ENCODE data around the gene IFT20. TPM values are rescaled to one million over a fixed set of nuclear protein-coding genes. Genes with fewer than 3 reads are reported as not detected.

Gene IFT20
- total RNA-seq, 2 experiments from 2014 or later, result 22.2 to 25.7 TPM

- peak; percentile 97 for DNase-seq
- ChIA-PET CTCF (interaction anchor here (0.7 to 4.3 kb wide), 7 partner anchors 13 to 183 kb away, joined by 3 to 36 read pairs (median 3); partner anchors contain the start of genes IFT20, TNFAIP1 and VTN), POLR2A (interaction anchor here (0.6 to 6.1 kb wide), 19 partner anchors 10 to 316 kb away, joined by 3 to 91 read pairs (median 6); partner anchors contain the start of genes BLTP2, IFT20, SARM1 and SPAG5)
- Mint-ChIP-seq H3K27ac (peak within 1 kb of the TSS; percentile 86), H3K4me3 (peak within 1 kb of the TSS; percentile 95), H3K9me3 (no peaks in the 10 kb centered on the region), H3K4me1 (peaks cover 38% of the 10 kb centered on the region), H3K27me3 (no peaks in the 10 kb centered on the region), H3K36me3 (ENCODE audit: low read depth) (peaks cover 40% of the 10 kb centered on the region)
These were observed 22.0 kb upstream of the IFT20 start, which contains the start of gene POLDIP2 for GRCh38 chr17:28357061-28357900. Gene POLDIP2, minus strand, starts transcription at chr17:28357527. Its CDS starts 79 bp downstream, at chr17:28357448.

DNA sequence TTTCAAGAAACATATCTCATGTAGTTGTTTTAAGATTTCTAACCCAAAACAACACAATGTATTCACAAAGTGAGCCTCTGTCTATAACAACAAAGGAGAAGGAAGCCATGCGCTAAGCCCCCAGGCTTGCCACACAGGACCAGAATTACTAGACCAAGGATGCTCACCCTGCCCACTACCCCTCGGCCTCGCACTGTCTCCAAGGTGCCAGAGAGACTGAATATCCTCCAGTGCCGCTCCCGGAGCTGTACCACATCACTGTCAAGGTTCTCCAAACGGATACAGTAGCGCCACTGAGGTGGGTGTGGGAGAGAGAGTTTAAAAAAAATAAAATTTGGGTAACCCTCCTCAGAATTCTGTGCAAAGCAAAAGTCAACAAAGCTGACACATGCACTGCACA, 15.0 kb upstream of the IFT20 start:
- Mint-ChIP-seq H3K27me3 (no peaks in the 10 kb centered on the region), H3K27ac (no peak overlapping the region), H3K36me3 (ENCODE audit: low read depth) (peaks cover 65% of the 10 kb centered on the region), H3K4me3 (no peak overlapping the region), H3K4me1 (peaks cover 5% of the 10 kb centered on the region), H3K9me3 (no peaks in the 10 kb centered on the region)
- ChIA-PET CTCF (no interaction called here), POLR2A (interaction anchor here (2.7 kb wide), 1 partner anchor 15 kb away, joined by 11 read pairs; the partner anchor contains the start of genes IFT20 and TNFAIP1)
- no peak for DNase-seq

DNA sequence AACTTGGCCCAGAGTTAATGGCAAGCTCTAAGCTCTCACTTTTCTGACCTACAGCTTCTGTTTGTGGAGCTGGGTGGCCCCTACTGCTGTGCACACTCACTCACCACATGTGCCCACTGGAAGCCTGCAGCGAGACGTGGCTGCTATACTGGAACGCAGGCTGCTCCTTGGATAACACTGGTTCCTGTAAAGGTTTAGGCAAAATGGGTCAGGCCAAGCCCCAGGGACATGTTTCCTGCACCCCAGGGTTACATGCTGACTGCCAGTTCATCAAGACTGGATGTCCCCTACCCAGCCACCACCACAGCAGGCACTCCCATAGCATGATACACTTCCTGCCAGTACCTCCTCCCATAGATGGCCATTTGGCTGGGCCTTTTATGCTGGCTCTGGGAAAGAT, 13.7 kb upstream of the IFT20 start:
- Mint-ChIP-seq H3K4me3 (no peak overlapping the region), H3K27me3 (no peaks in the 10 kb centered on the region), H3K9me3 (no peaks in the 10 kb centered on the region), H3K4me1 (no peaks in the 10 kb centered on the region), H3K27ac (no peak overlapping the region), H3K36me3 (ENCODE audit: low read depth) (peaks cover 63% of the 10 kb centered on the region)
- ChIA-PET CTCF (no interaction called here), POLR2A (interaction anchor here (2.7 to 5.8 kb wide), 3 partner anchors 8 to 13 kb away, joined by 11 to 37 read pairs (median 35); partner anchors contain the start of genes IFT20, POLDIP2 and TNFAIP1)
- no peak for DNase-seq

DNA sequence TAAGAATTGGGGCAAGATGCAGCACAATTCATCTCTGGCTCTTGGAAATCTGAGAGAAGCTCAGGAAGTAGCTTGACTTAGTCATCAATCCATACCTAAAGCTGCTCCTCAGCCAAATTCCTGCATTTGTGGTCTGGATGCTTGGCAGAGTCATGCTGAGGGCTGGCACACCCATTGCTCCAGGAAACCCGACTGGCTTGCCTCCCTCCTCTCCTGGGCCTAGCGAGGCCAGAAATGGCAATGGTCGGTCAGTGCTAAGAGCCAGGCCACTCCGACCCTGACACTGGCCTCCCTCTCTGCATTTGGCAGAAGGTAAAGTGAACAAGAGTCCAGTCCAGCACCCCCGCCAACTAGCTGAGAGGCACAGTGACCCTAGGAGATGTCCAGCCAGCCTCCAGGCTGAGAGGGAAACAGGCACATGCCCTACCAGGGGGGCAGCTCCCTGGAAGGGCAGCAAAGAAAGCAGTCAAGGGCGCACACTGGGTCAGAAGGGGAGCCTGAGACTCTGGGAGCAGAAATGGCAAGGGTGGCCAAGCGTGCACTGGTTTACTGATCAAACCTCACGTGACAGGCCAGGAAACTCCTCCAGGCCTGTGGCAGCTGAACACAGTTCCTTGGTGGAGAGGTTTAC, 12.1 kb upstream of the IFT20 start:
- DNase-seq, result no peak
- H3K27ac Mint-ChIP-seq, result no peak overlapping the region
- ChIA-PET CTCF (no interaction called here), POLR2A (interaction anchor here (1.3 to 5.8 kb wide), 4 partner anchors 9 to 30 kb away, joined by 3 to 37 read pairs (median 20); partner anchors contain the start of genes IFT20, POLDIP2 and TNFAIP1)
- H3K9me3 Mint-ChIP-seq, result no peaks in the 10 kb centered on the region
- peaks cover 66% of the 10 kb centered on the region for H3K36me3 Mint-ChIP-seq (ENCODE audit: low read depth)
- no peaks in the 10 kb centered on the region for H3K4me1 Mint-ChIP-seq
- H3K4me3 Mint-ChIP-seq, result no peak overlapping the region
- H3K27me3 Mint-ChIP-seq, result no peaks in the 10 kb centered on the region

GRCh38 chr17:28346746-28347246, 11.5 kb upstream of the IFT20 start:
- Mint-ChIP-seq H3K4me3 (no peak overlapping the region), H3K4me1 (no peaks in the 10 kb centered on the region), H3K36me3 (ENCODE audit: low read depth) (peaks cover 67% of the 10 kb centered on the region), H3K27me3 (no peaks in the 10 kb centered on the region), H3K9me3 (no peaks in the 10 kb centered on the region), H3K27ac (no peak overlapping the region)
- DNase-seq, result no peak
- POLR2A ChIA-PET, result interaction anchor here (1.3 to 5.8 kb wide), 4 partner anchors 8 to 29 kb away, joined by 3 to 37 read pairs (median 20); partner anchors contain the start of genes IFT20, POLDIP2 and TNFAIP1
- CTCF ChIA-PET, result no interaction called here

GRCh38 chr17:28346199-28346580, 10.9 kb upstream of the IFT20 start:
- H3K27ac Mint-ChIP-seq, result no peak overlapping the region
- peaks cover 68% of the 10 kb centered on the region for H3K36me3 Mint-ChIP-seq (ENCODE audit: low read depth)
- H3K9me3 Mint-ChIP-seq, result no peaks in the 10 kb centered on the region
- no peak for DNase-seq
- H3K4me3 Mint-ChIP-seq, result no peak overlapping the region
- H3K4me1 Mint-ChIP-seq, result no peaks in the 10 kb centered on the region
- ChIA-PET POLR2A (interaction anchor here (1.3 to 5.8 kb wide), 3 partner anchors 8 to 11 kb away, joined by 4 to 37 read pairs (median 35); partner anchors contain the start of genes IFT20, POLDIP2 and TNFAIP1), CTCF (no interaction called here)
- H3K27me3 Mint-ChIP-seq, result no peaks in the 10 kb centered on the region

DNA sequence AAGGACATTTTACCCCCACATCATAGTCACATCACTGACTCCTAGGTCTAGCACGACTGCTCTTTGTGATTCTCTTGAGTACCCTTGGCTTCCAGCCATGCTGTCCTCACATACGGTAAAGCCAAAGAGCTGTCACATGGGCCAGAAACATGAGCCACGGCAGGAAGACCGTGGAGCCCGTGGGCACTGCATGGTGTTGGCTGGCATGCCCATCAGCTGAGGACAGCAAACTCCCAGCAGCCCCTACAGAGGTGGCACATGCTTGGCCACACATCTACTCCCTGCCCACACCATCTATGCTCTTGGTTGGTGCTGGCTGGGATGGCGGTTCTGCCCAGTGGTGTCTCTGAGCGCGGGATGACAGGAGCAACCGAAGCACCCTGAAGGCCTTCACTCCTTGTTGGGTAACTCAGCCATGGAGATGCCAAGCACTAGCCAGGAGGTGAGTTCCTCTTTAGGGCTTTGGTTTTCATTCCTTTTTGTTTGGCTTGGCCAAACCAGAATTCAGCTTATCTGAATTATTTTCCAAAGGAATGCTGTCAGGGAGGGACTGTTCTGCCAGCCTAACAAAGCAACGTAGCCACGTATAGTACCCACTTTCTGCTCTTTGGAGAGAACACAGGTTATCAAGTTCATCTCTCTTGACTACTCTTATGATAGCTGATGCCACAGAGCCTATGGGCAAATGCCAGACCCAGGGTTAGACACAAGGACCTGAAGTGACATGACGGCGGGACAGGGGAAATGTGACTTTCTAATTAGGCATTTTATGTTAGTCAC, 10.3 kb upstream of the IFT20 start:
- peaks cover 69% of the 10 kb centered on the region for H3K36me3 Mint-ChIP-seq (ENCODE audit: low read depth)
- H3K4me1 Mint-ChIP-seq, result no peaks in the 10 kb centered on the region
- H3K27ac Mint-ChIP-seq, result no peak overlapping the region

DNA sequence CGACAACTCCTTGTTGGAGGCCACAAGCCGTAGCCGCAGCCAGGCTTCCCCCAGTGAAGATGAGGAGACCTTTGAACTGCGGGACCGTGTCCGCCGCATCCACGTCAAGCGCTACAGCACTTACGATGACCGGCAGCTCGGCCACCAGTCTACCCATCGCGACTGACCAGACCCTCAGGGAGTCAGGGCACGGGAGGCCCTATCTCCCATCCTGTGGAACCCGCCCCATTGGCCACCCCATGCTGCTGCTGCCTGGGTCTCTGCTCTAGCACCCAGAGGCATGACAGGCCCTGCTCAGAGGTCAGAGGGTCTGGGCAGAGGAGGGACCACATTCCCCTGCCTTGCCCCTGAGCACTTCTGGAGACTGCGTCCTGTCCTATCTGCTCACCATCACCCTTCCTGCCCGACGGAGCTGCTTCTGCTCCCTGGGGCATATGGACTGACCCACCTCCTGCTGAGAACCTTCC, 9.2 kb upstream of the IFT20 start:
- ChIA-PET POLR2A (interaction anchor here (2.8 to 5.8 kb wide), 2 partner anchors 9 to 13 kb away, joined by 19 to 35 read pairs; partner anchors contain the start of genes IFT20, POLDIP2 and TNFAIP1), CTCF (no interaction called here)
- Mint-ChIP-seq H3K27ac (no peak overlapping the region), H3K4me1 (no peaks in the 10 kb centered on the region), H3K9me3 (no peaks in the 10 kb centered on the region), H3K27me3 (no peaks in the 10 kb centered on the region), H3K36me3 (ENCODE audit: low read depth) (peaks cover 67% of the 10 kb centered on the region), H3K4me3 (no peak overlapping the region)
- no peak for DNase-seq

More for the DNA sequence above, 10.3 kb upstream of the IFT20 start:
- ChIA-PET CTCF (no interaction called here), POLR2A (interaction anchor here (0.5 to 5.8 kb wide), 3 partner anchors 10 to 46 kb away, joined by 3 to 37 read pairs (median 35); partner anchors contain the start of genes IFT20, POLDIP2 and TNFAIP1)
- no peak for DNase-seq
- Mint-ChIP-seq H3K9me3 (no peaks in the 10 kb centered on the region), H3K27me3 (no peaks in the 10 kb centered on the region), H3K4me3 (no peak overlapping the region)

DNA sequence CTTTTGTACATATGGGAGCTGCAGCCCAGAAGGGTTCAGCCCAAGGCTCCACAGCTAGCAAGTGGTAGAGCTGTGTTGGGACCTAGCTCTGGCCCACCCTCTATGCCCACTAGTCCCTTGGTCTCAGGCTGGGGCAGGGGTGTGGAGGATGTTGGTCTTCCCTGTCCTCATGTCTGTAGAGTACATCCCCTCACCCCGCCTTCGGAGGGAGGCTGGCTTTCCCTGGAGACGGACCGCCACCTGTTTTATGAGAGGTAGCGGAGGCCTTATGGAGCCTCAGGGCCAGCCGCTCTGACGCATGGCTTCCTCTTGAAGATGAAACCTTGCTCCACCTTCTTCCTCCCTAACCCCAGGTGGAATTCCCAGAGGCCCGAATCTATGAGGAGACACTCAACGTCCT, 8.7 kb upstream of the IFT20 start:
- no peak overlapping the region for H3K27ac Mint-ChIP-seq

GRCh38 chr17:28343491-28343932, 8.2 kb upstream of the IFT20 start:
- H3K36me3 Mint-ChIP-seq (ENCODE audit: low read depth), result peaks cover 65% of the 10 kb centered on the region
- H3K27me3 Mint-ChIP-seq, result no peaks in the 10 kb centered on the region
- peaks cover 2% of the 10 kb centered on the region for H3K4me1 Mint-ChIP-seq
- H3K9me3 Mint-ChIP-seq, result no peaks in the 10 kb centered on the region
- POLR2A ChIA-PET, result interaction anchor here (2.8 to 5.8 kb wide), 2 partner anchors 8 to 14 kb away, joined by 19 to 35 read pairs; partner anchors contain the start of genes IFT20, POLDIP2 and TNFAIP1
- no peak overlapping the region for H3K27ac Mint-ChIP-seq
- no peak overlapping the region for H3K4me3 Mint-ChIP-seq
- CTCF ChIA-PET, result no interaction called here
- no peak for DNase-seq

More for the DNA sequence above, 8.7 kb upstream of the IFT20 start:
- no peaks in the 10 kb centered on the region for H3K27me3 Mint-ChIP-seq
- no peaks in the 10 kb centered on the region for H3K4me1 Mint-ChIP-seq
- POLR2A ChIA-PET, result interaction anchor here (2.8 to 5.8 kb wide), 2 partner anchors 8 to 13 kb away, joined by 19 to 35 read pairs; partner anchors contain the start of genes IFT20, POLDIP2 and TNFAIP1
- DNase-seq, result no peak
- no peak overlapping the region for H3K4me3 Mint-ChIP-seq
- CTCF ChIA-PET, result no interaction called here
- peaks cover 70% of the 10 kb centered on the region for H3K36me3 Mint-ChIP-seq (ENCODE audit: low read depth)
- no peaks in the 10 kb centered on the region for H3K9me3 Mint-ChIP-seq

DNA sequence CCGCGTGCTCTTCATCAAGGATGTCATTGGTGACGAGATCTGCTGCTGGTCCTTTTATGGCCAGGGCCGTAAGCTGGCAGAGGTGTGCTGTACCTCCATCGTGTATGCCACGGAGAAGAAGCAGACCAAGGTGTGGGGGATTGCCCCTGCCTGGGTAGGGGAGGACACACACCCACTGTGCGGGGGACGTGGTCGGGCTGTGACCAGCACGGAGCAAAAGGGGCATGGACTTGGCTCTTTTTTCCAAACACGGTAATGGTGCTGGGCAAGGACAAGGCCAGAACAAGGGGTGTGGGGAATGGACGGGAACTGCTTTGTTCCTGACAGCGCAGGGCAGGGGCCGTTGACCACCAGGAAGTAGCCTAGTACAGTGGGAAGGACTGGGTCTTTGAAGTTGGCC, 7.0 kb upstream of the IFT20 start:
- no peaks in the 10 kb centered on the region for H3K27me3 Mint-ChIP-seq
- H3K4me1 Mint-ChIP-seq, result peaks cover 12% of the 10 kb centered on the region
- no peak overlapping the region for H3K27ac Mint-ChIP-seq
- no peak for DNase-seq
- H3K36me3 Mint-ChIP-seq (ENCODE audit: low read depth), result peaks cover 61% of the 10 kb centered on the region
- no peaks in the 10 kb centered on the region for H3K9me3 Mint-ChIP-seq
- ChIA-PET POLR2A (interaction anchor here (2.8 kb wide), 1 partner anchor 15 kb away, joined by 19 read pairs; the partner anchor contains the start of gene POLDIP2), CTCF (no interaction called here)
- no peak overlapping the region for H3K4me3 Mint-ChIP-seq

DNA sequence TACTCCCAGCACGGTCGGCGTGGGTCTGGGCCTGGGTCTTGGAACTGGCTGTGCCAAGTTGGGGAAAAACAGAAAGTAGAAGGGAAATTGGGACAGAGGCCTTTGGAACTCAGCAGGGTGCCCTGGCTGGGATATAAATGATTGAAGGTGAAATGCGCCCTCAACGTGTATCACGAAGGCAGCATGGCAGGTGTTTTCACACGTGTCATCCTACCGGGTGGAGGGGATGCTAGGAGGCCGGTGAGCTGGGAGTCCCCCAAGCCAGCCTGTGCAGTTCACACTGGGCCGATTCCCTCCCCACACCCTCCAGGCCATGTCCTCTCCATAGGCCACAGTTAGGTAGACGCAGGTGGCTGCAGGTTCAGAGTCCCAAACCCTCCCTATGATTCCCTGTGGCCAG, 6.2 kb upstream of the IFT20 start:
- CTCF ChIA-PET, result no interaction called here
- Mint-ChIP-seq H3K36me3 (ENCODE audit: low read depth) (peaks cover 56% of the 10 kb centered on the region), H3K4me1 (peaks cover 20% of the 10 kb centered on the region), H3K27me3 (no peaks in the 10 kb centered on the region), H3K27ac (no peak overlapping the region), H3K4me3 (no peak overlapping the region), H3K9me3 (no peaks in the 10 kb centered on the region)
- no peak for DNase-seq
- POLR2A ChIA-PET, result interaction anchor here (2.8 kb wide), 1 partner anchor 16 kb away, joined by 19 read pairs; the partner anchor contains the start of gene POLDIP2
